Osteoblast (primary cell): Measurements from ENCODE around the gene ZMYM2. TPM values are rescaled to one million over a fixed set of nuclear protein-coding genes. Genes with fewer than 3 reads are reported as not detected.

Experiments used
- DNase-seq: peaks from one replicate; pipeline ENCODE4 v3.0.0; 2011; ENCODE audit warnings: low spot score, mixed read lengths; ENCODE audit not compliant: insufficient read length; ENCODE audit errors: missing footprints
- H2AFZ ChIP-seq: 2 replicates; pipeline ENCODE4 v1.6.0; 2011; ENCODE audit warnings: mild to moderate bottlenecking, low read length
- H3K27ac ChIP-seq: 2 replicates; pipeline ENCODE4 v1.5.1; 2011; ENCODE audit warnings: mild to moderate bottlenecking, low read depth, low read length, moderate library complexity
- H3K27me3 ChIP-seq: 2 replicates; pipeline ENCODE4 v1.6.0; 2012; ENCODE audit warnings: mild to moderate bottlenecking, control low read depth, inconsistent platforms, low read length, moderate library complexity; ENCODE audit not compliant: insufficient read depth
- H3K36me3 ChIP-seq: 2 replicates; pipeline ENCODE4 v1.5.1; 2011; ENCODE audit warnings: mild to moderate bottlenecking, low read length, control low read depth, moderate library complexity; ENCODE audit not compliant: insufficient read depth
- H3K4me1 ChIP-seq: 2 replicates; pipeline ENCODE4 v1.5.1; 2011; ENCODE audit warnings: mild to moderate bottlenecking, low read length, control low read depth, moderate library complexity; ENCODE audit not compliant: insufficient read depth
- H3K4me2 ChIP-seq: 2 replicates; pipeline ENCODE4 v1.6.0; 2011; ENCODE audit warnings: mild to moderate bottlenecking, low read length; ENCODE audit not compliant: insufficient read depth
- H3K4me3 ChIP-seq: fragments of 200-600 bp; sonication (generic); 3 replicates; pipeline ENCODE4 v1.5.1; 2012; ENCODE audit warnings: mild to moderate bottlenecking, low read length, inconsistent platforms; ENCODE audit not compliant: insufficient read depth
- H3K79me2 ChIP-seq: 2 replicates; pipeline ENCODE4 v1.6.0; 2012; ENCODE audit warnings: mild to moderate bottlenecking, low read length, control low read depth, inconsistent platforms; ENCODE audit not compliant: insufficient read depth
- H3K9me3 ChIP-seq: 2 replicates; pipeline ENCODE4 v1.5.1; 2011; ENCODE audit warnings: low read depth, low read length, control low read depth
- H4K20me1 ChIP-seq: 2 replicates; pipeline ENCODE4 v1.6.0; 2012; ENCODE audit warnings: mild to moderate bottlenecking, low read length, control low read depth; ENCODE audit not compliant: insufficient read depth
- total RNA-seq: library from RNA; depleted of rRNA; stranded (reverse); fragments of >200 nt; gene quantifications from 2 replicates; pipeline ENCODE4 v1.2.3, GENCODE V29; 2012
- TF ChIP-seq, protein P1 (sequence below): IDR thresholded peaks from 2 replicates; pipeline ENCODE4 v1.5.1; 2011; ENCODE audit warnings: mild to moderate bottlenecking, low read depth, low read length, moderate library complexity; ENCODE audit errors: extremely low read depth

Gene ZMYM2
- total RNA-seq, 1 donor = 65.5 TPM

DNA sequence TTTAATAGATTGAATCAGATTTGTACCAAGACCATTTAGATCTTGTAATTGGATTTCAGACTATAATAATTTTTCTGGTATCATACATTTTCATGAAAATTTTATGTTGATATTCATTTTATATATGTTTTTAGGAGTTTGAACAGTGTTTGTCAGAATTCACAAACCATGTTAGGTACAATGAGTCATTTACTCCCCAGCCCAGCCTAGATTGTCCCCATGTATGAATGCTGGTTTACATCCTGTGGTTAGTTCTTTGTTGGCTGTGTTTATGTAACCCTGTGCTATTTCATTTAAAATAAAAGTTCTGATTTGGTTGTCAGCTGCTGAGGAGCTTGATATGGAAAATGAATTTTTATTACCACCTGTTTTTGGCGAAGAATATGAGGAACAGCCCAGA lies 105.6 kb downstream of the ZMYM2 start:
- H3K79me2 ChIP-seq = no peaks in the 10 kb centered on the region
- no peaks in the 10 kb centered on the region for H3K4me1 ChIP-seq
- no peaks in the 10 kb centered on the region for H3K27me3 ChIP-seq
- peaks cover 64% of the 10 kb centered on the region for H3K36me3 ChIP-seq
- peak; percentile 23 for DNase-seq
- no peak overlapping the region for H2AFZ ChIP-seq
- H3K4me3 ChIP-seq = no peak overlapping the region
- no peaks in the 10 kb centered on the region for H4K20me1 ChIP-seq
- no peak overlapping the region for H3K27ac ChIP-seq
- TF ChIP-seq, protein P1, sequence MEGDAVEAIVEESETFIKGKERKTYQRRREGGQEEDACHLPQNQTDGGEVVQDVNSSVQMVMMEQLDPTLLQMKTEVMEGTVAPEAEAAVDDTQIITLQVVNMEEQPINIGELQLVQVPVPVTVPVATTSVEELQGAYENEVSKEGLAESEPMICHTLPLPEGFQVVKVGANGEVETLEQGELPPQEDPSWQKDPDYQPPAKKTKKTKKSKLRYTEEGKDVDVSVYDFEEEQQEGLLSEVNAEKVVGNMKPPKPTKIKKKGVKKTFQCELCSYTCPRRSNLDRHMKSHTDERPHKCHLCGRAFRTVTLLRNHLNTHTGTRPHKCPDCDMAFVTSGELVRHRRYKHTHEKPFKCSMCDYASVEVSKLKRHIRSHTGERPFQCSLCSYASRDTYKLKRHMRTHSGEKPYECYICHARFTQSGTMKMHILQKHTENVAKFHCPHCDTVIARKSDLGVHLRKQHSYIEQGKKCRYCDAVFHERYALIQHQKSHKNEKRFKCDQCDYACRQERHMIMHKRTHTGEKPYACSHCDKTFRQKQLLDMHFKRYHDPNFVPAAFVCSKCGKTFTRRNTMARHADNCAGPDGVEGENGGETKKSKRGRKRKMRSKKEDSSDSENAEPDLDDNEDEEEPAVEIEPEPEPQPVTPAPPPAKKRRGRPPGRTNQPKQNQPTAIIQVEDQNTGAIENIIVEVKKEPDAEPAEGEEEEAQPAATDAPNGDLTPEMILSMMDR = no peak
- no peak overlapping the region for H3K4me2 ChIP-seq
- no peaks in the 10 kb centered on the region for H3K9me3 ChIP-seq

- H3K79me2 ChIP-seq = no peaks in the 10 kb centered on the region
- no peak overlapping the region for H3K4me3 ChIP-seq
- H2AFZ ChIP-seq = no peak overlapping the region
- no peaks in the 10 kb centered on the region for H3K9me3 ChIP-seq
- TF ChIP-seq, protein P1 = no peak
- H3K27me3 ChIP-seq = no peaks in the 10 kb centered on the region
- H3K27ac ChIP-seq = no peak overlapping the region
- no peaks in the 10 kb centered on the region for H3K4me1 ChIP-seq
- no peaks in the 10 kb centered on the region for H4K20me1 ChIP-seq
- no peak overlapping the region for H3K4me2 ChIP-seq
- no peak for DNase-seq
- H3K36me3 ChIP-seq = peaks cover 53% of the 10 kb centered on the region
Measured at GRCh38 chr13:20065516-20065915, 107.0 kb downstream of the ZMYM2 start.

DNA sequence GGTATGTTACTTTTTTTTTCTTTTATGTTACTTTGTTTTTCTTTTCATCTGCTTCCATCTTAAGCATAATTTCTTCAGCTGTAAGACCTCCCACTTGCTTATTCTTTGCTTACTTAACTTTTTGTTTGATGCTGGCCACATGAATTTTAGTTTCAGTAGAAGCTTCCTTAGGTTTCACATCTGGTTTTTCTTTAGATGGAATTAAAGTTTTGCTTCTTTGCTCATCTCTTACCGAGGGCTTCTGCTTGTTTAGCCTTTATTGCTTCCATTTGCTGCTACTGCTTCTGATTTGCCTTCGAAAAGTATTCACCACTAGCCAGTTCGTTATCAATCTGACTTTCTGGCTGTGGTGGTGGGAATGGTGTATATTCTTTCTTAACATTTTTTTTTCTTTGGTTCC lies 111.4 kb downstream of the ZMYM2 start:
- TF ChIP-seq, protein P1 = no peak
- H3K4me1 ChIP-seq = no peaks in the 10 kb centered on the region
- no peak overlapping the region for H3K27ac ChIP-seq
- peaks cover 46% of the 10 kb centered on the region for H3K36me3 ChIP-seq
- H4K20me1 ChIP-seq = no peaks in the 10 kb centered on the region
- no peaks in the 10 kb centered on the region for H3K27me3 ChIP-seq
- no peak overlapping the region for H2AFZ ChIP-seq
- no peak overlapping the region for H3K4me3 ChIP-seq
- H3K4me2 ChIP-seq = no peak overlapping the region
- H3K79me2 ChIP-seq = no peaks in the 10 kb centered on the region
- H3K9me3 ChIP-seq = no peaks in the 10 kb centered on the region
- peak; percentile 14 for DNase-seq

DNA sequence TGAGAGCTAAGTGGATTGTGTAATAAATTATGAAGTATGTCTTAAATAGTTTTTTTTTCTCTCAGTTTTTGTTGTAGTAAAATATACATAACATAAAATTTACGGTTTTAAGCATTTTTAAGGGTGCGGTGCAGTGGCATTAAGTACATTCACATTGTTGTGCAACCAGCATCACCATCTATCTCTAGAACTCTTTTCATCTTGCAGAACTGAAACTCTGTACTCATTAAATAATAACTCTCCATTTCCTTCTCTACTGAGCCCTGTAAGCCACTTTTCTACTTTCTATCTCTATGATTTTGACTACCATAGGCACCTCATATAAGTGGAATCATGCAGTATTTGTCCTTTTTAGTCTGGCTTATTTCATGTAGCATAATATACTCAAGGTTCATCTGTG lies 115.2 kb downstream of the ZMYM2 start:
- no peak overlapping the region for H3K27ac ChIP-seq
- DNase-seq = no peak
- H3K4me2 ChIP-seq = no peak overlapping the region
- H3K4me3 ChIP-seq = no peak overlapping the region
- no peaks in the 10 kb centered on the region for H3K27me3 ChIP-seq
- H3K4me1 ChIP-seq = no peaks in the 10 kb centered on the region
- no peaks in the 10 kb centered on the region for H4K20me1 ChIP-seq
- H3K9me3 ChIP-seq = no peaks in the 10 kb centered on the region
- H3K36me3 ChIP-seq = peaks cover 24% of the 10 kb centered on the region
- TF ChIP-seq, protein P1 = no peak
- no peak overlapping the region for H2AFZ ChIP-seq
- H3K79me2 ChIP-seq = no peaks in the 10 kb centered on the region
